ENCODE results near the gene DBN1.

GRCh38 chr5:177474846-177475562 lies 1.6 kb upstream of the DBN1 start:
- TF ChIP-seq EP300 (IDR thresholded peaks at IDR 0.05): no peak
- no peak for TF ChIP-seq CTCF (IDR thresholded peaks at IDR 0.05)
- TF ChIP-seq POLR2A (IDR thresholded peaks at IDR 0.05): no peak

Measured in tibial nerve (tissue), 4 donors.